Liver (tissue), 9 donors: ENCODE data around the gene GDPD2. TPM values are rescaled to one million over a fixed set of nuclear protein-coding genes. Genes with fewer than 3 reads are reported as not detected.

Experiments used
- DNase-seq: peaks from one replicate; pipeline ENCODE4 v3.0.0-alpha.2; 2017; ENCODE audit warnings: low spot score
- H3K27ac ChIP-seq, 2 donors: one replicate each; pipeline ENCODE4 v1.7.0; 2013; ENCODE audit warnings: inconsistent platforms in 2 of 2, low read length in 2 of 2, control low read depth in 1 of 2, low read depth in 1 of 2, mild to moderate bottlenecking in 1 of 2
- H3K27me3 ChIP-seq, 4 donors: one replicate each; pipeline versions ENCODE4 v1.6.1 to v1.7.0; 2013; ENCODE audit warnings: low read length in 3 of 4, inconsistent platforms in 1 of 4, mild to moderate bottlenecking in 1 of 4, moderate library complexity in 1 of 4; ENCODE audit not compliant: control insufficient read depth in 4 of 4, insufficient read depth in 4 of 4
- H3K36me3 ChIP-seq, 4 donors: one replicate each; pipeline versions ENCODE4 v1.6.1 to v1.7.0; 2013; ENCODE audit warnings: low read length in 3 of 4, mild to moderate bottlenecking in 3 of 4, low read depth in 1 of 4, moderate library complexity in 1 of 4; ENCODE audit not compliant: control insufficient read depth in 4 of 4, insufficient read depth in 3 of 4
- H3K4me1 ChIP-seq, 4 donors: one replicate each; pipeline versions ENCODE4 v1.6.1 to v1.7.0; 2013; ENCODE audit warnings: low read length in 3 of 4, mild to moderate bottlenecking in 3 of 4, moderate library complexity in 1 of 4; ENCODE audit not compliant: control insufficient read depth in 4 of 4, insufficient read depth in 4 of 4
- H3K4me3 ChIP-seq, 3 donors: one replicate each; pipeline versions ENCODE4 v1.6.1 to v1.7.0; 2013; ENCODE audit warnings: low read length in 3 of 3, control low read depth in 1 of 3, low read depth in 1 of 3, mild to moderate bottlenecking in 1 of 3
- H3K9ac ChIP-seq, 2 donors: one replicate each; pipeline ENCODE4 v1.7.0; 2013; ENCODE audit warnings: low read length in 2 of 2, mild to moderate bottlenecking in 2 of 2, moderate library complexity in 2 of 2, control low read depth in 1 of 2, low read depth in 1 of 2
- H3K9me3 ChIP-seq, 4 donors: one replicate each; pipeline versions ENCODE4 v1.6.1 to v1.7.0; 2013; ENCODE audit warnings: low read length in 3 of 4; ENCODE audit not compliant: control insufficient read depth in 4 of 4
- CTCF ChIP-seq: fragments of 150-350 bp; IDR thresholded peaks from 2 replicates; pipeline ENCODE4 v1.5.1; 2017; ENCODE audit warnings: improper control_type of control experiment, low read depth, low read length; ENCODE audit not compliant: missing input control
- FOXA1 ChIP-seq: IDR thresholded peaks from 2 replicates; pipeline ENCODE4 v1.6.1; 2016; ENCODE audit warnings: antibody characterized with exemption
- FOXA2 ChIP-seq: IDR thresholded peaks from 2 replicates; pipeline ENCODE4 v1.6.1; 2016; ENCODE audit warnings: antibody characterized with exemption
- GABPA ChIP-seq, 2 donors: IDR thresholded peaks in 1 of 2; conservative IDR thresholded peaks in 1 of 2; 2 replicates each; pipeline ENCODE4 v1.6.1; 2016; ENCODE audit warnings: antibody characterized with exemption in 2 of 2, mild to moderate bottlenecking in 1 of 2, moderate library complexity in 1 of 2
- HNF4A ChIP-seq, 2 donors: conservative IDR thresholded peaks; 2 replicates each; pipeline ENCODE4 v1.6.1; 2016; ENCODE audit warnings: antibody characterized with exemption in 2 of 2, mild to moderate bottlenecking in 2 of 2
- HNF4G ChIP-seq: IDR thresholded peaks from 2 replicates; pipeline ENCODE4 v1.6.1; 2016; ENCODE audit warnings: antibody characterized with exemption
- MAX ChIP-seq: IDR thresholded peaks from 2 replicates; pipeline ENCODE4 v1.6.1; 2016; ENCODE audit warnings: antibody characterized with exemption
- NR2F2 ChIP-seq: IDR thresholded peaks from 2 replicates; pipeline ENCODE4 v1.6.1; 2016; ENCODE audit warnings: antibody characterized with exemption
- RAD21 ChIP-seq, 2 donors: IDR thresholded peaks; 2 replicates each; pipeline ENCODE4 v1.6.1; 2016; ENCODE audit warnings: antibody characterized with exemption in 2 of 2, mild to moderate bottlenecking in 2 of 2
- RXRA ChIP-seq, 2 donors: IDR thresholded peaks; 2 replicates each; pipeline ENCODE4 v1.6.1; 2017 to 2018; ENCODE audit warnings: antibody characterized with exemption in 2 of 2, mild to moderate bottlenecking in 1 of 2
- ZBTB33 ChIP-seq: IDR thresholded peaks from 2 replicates; pipeline ENCODE4 v1.6.1; 2016; ENCODE audit warnings: antibody characterized with exemption
- WGBS: extraction: QIAGEN DNeasy Blood & Tissue Kit; methylation state at CpG from one replicate; pipeline ENCODE4 v1.1.7; 2013; 5-methylcytosine and 5-hydroxymethylcytosine counted together
- polyA plus RNA-seq, 2 donors: library from polyadenylated mRNA; stranded (reverse) in 1 of 2; unstranded in 1 of 2; fragments of 200-250 nt in 1 of 2; fragments of >200 nt in 1 of 2; fragmentation: Nextera tagmentation in 1 of 2; extraction: Ambion mirVana in 1 of 2; gene quantifications; one replicate each; pipeline versions ENCODE4 v1.2.1 to v1.2.3, GENCODE V29; 2013 to 2015
- total RNA-seq, 2 donors: library from RNA; depleted of rRNA; stranded (reverse); fragments of >200 nt; gene quantifications; one replicate each; pipeline ENCODE4 v1.2.3, GENCODE V29; 2014
- donor health status: healthy.
- donor health status: healthy.
- donor health status: healthy.
- donor health status: healthy.
- donor health status: healthy.

GDPD2 gene
- total and polyA plus RNA-seq, 4 donors, result not detected

GRCh38 chrX:70454441-70455365, 31.6 kb downstream of the GDPD2 start:
- Histone ChIP-seq H3K9ac (no peak overlapping the region), H3K4me3 (peak overlapping the region in 2 of 3 donors; percentile 37 to 41), H3K4me1 (peaks cover 2 to 10% (median 3%) of the 10 kb centered on the region in 4 donors), H3K27me3 (peaks cover 0 to 4% (median 0%) of the 10 kb centered on the region in 4 donors), H3K36me3 (no peaks in the 10 kb centered on the region), H3K9me3 (no peaks in the 10 kb centered on the region), H3K27ac (peak overlapping the region; percentile 46 to 51)
- TF ChIP-seq MAX, result no peak
- TF ChIP-seq CTCF, result peak; percentile 70
- peak; percentile 65 to 79 for TF ChIP-seq RAD21 (IDR thresholded peaks at IDR 0.05)
- peak; percentile 66 for DNase-seq
- 2% methylated on average over 47 of the region's 48 CpGs for WGBS

- H3K36me3 ChIP-seq, result no peaks in the 10 kb centered on the region
- peak overlapping the region; percentile 46 to 51 for H3K27ac ChIP-seq
- peaks cover 0 to 4% (median 0%) of the 10 kb centered on the region in 4 donors for H3K27me3 ChIP-seq
- DNase-seq, result no peak
- peaks cover 2 to 10% (median 3%) of the 10 kb centered on the region in 4 donors for H3K4me1 ChIP-seq
- H3K4me3 ChIP-seq, result peak overlapping the region in 2 of 3 donors; percentile 37 to 41
- no peaks in the 10 kb centered on the region for H3K9me3 ChIP-seq
- H3K9ac ChIP-seq, result no peak overlapping the region
- no peak for TF ChIP-seq FOXA1
- no peak for TF ChIP-seq FOXA2
- TF ChIP-seq ZBTB33, result no peak
- TF ChIP-seq RXRA (IDR thresholded peaks at IDR 0.05), result no peak
- TF ChIP-seq GABPA (IDR thresholded peaks at IDR 0.05 in 1 of 2, conservative IDR thresholded peaks at IDR 0.05 in 1 of 2), result no peak
- no peak for TF ChIP-seq HNF4A (conservative IDR thresholded peaks at IDR 0.05)
- no peak for TF ChIP-seq HNF4G
- TF ChIP-seq NR2F2, result no peak
- 14% methylated on average over 32 of the region's 32 CpGs for WGBS
These were observed 32.5 kb downstream of the GDPD2 start for GRCh38 chrX:70455366-70456202.
